ENCODE results near the gene TTF2. TPM values are rescaled to one million over a fixed set of nuclear protein-coding genes. Genes with fewer than 3 reads are reported as not detected.

TTF2 gene
- total RNA-seq, 2 experiments from 2014 or later = 35.4 to 36.6 TPM

GRCh38 chr1:117128323-117129079, 68.4 kb downstream of the TTF2 start:
- Mint-ChIP-seq H3K4me1 (ENCODE audit: low read depth) (no peaks in the 10 kb centered on the region), H3K4me3 (no peak overlapping the region), H3K27me3 (peaks cover 9% of the 10 kb centered on the region), H3K27ac (no peak overlapping the region), H3K9me3 (no peaks in the 10 kb centered on the region), H3K36me3 (ENCODE audit: low read depth) (no peaks in the 10 kb centered on the region)
- ATAC-seq (ENCODE audit: poor library complexity) = peak; percentile 49
- Histone ChIP-seq H3K36me3 (ENCODE audit: insufficient read depth, low read length) (no peaks in the 10 kb centered on the region), H3K9me3 (ENCODE audit: control insufficient read depth in 1 of 2, insufficient read depth in 1 of 2, low read length in 2 of 2) (no peaks in the 10 kb centered on the region), H3K27me3 (ENCODE audit: control insufficient read depth in 1 of 2, insufficient read depth in 2 of 2, low read length in 2 of 2) (peaks cover 0 to 4% of the 10 kb centered on the region in 2 experiments), H3K27ac (ENCODE audit: low read depth in 1 of 2, low read length in 2 of 2) (no peak overlapping the region), H3K4me1 (ENCODE audit: insufficient read depth, low read length) (no peaks in the 10 kb centered on the region), H3K4me3 (ENCODE audit: low read length) (no peak overlapping the region)
- peak; percentile 65 for TF ChIP-seq CTCF (IDR thresholded peaks at IDR 0.05)
- intact Hi-C loops (cut with DNase I, micrococcal nuclease) = loop anchor here (1.0 to 10.0 kb wide), 6 partner anchors 61 to 554 kb away; partner anchors contain the start of gene TENT5C (in 1 of the 2)
- POLR2A ChIA-PET = interaction anchor here (0.6 to 1.4 kb wide), 4 partner anchors 141 to 1279 kb away, joined by 3 to 6 read pairs (median 3); no protein-coding TSS in a partner anchor
- DNase-seq = peak in 3 of 14 experiments; percentile 50 to 51 (median 51)
- CTCF ChIA-PET = interaction anchor here (0.6 to 2.2 kb wide), 12 partner anchors 13 to 554 kb away, joined by 3 to 31 read pairs (median 4); no protein-coding TSS in a partner anchor

- ATAC-seq (ENCODE audit: poor library complexity) = no peak
- Mint-ChIP-seq H3K27ac (no peak overlapping the region), H3K9me3 (no peaks in the 10 kb centered on the region), H3K36me3 (ENCODE audit: low read depth) (no peaks in the 10 kb centered on the region), H3K4me1 (ENCODE audit: low read depth) (no peaks in the 10 kb centered on the region), H3K4me3 (no peak overlapping the region), H3K27me3 (peaks cover 20% of the 10 kb centered on the region)
- Histone ChIP-seq H3K27me3 (ENCODE audit: control insufficient read depth in 1 of 2, insufficient read depth in 2 of 2, low read length in 2 of 2) (peaks cover 0 to 4% of the 10 kb centered on the region in 2 experiments), H3K27ac (ENCODE audit: low read depth in 1 of 2, low read length in 2 of 2) (no peak overlapping the region), H3K36me3 (ENCODE audit: insufficient read depth, low read length) (no peaks in the 10 kb centered on the region), H3K4me1 (ENCODE audit: insufficient read depth, low read length) (no peaks in the 10 kb centered on the region), H3K9me3 (ENCODE audit: control insufficient read depth in 1 of 2, insufficient read depth in 1 of 2, low read length in 2 of 2) (no peaks in the 10 kb centered on the region), H3K4me3 (ENCODE audit: low read length) (no peak overlapping the region)
- POLR2A ChIA-PET = no interaction called here
- DNase-seq = no peak
- no peak for TF ChIP-seq CTCF (IDR thresholded peaks at IDR 0.05)
- CTCF ChIA-PET = no interaction called here
- intact Hi-C loops (cut with DNase I, micrococcal nuclease) = no loop called here
These were observed 70.4 kb downstream of the TTF2 start for GRCh38 chr1:117130526-117130925.

GRCh38 chr1:117135329-117135728, 75.2 kb downstream of the TTF2 start:
- ChIA-PET POLR2A (no interaction called here), CTCF (interaction anchor here (1.3 kb wide), 1 partner anchor 13 kb away, joined by 4 read pairs; no protein-coding TSS in a partner anchor)
- Mint-ChIP-seq H3K36me3 (ENCODE audit: low read depth) (no peaks in the 10 kb centered on the region), H3K9me3 (no peaks in the 10 kb centered on the region), H3K27ac (no peak overlapping the region), H3K27me3 (peaks cover 16% of the 10 kb centered on the region), H3K4me1 (ENCODE audit: low read depth) (no peaks in the 10 kb centered on the region), H3K4me3 (no peak overlapping the region)
- H3K4me3 ChIP-seq (ENCODE audit: low read length) = no peak overlapping the region
- H3K27me3 ChIP-seq (ENCODE audit: control insufficient read depth in 1 of 2, insufficient read depth in 2 of 2, low read length in 2 of 2) = no peaks in the 10 kb centered on the region
- DNase-seq (no peak), ATAC-seq (ENCODE audit: poor library complexity) (no peak)
- intact Hi-C loops (cut with DNase I, micrococcal nuclease) = no loop called here
- no peak overlapping the region for H3K27ac ChIP-seq (ENCODE audit: low read depth in 1 of 2, low read length in 2 of 2)
- no peaks in the 10 kb centered on the region for H3K9me3 ChIP-seq (ENCODE audit: control insufficient read depth in 1 of 2, insufficient read depth in 1 of 2, low read length in 2 of 2)
- H3K4me1 ChIP-seq (ENCODE audit: insufficient read depth, low read length) = no peaks in the 10 kb centered on the region
- H3K36me3 ChIP-seq (ENCODE audit: insufficient read depth, low read length) = no peaks in the 10 kb centered on the region
- no peak for TF ChIP-seq CTCF (IDR thresholded peaks at IDR 0.05)

Data from CD4-positive, alpha-beta T cell (primary cell).